Left kidney (tissue), 2 donors: ENCODE data around the gene ALKBH8. TPM values are rescaled to one million over a fixed set of nuclear protein-coding genes. Genes with fewer than 3 reads are reported as not detected.
A peak's percentile ranks its signal among the peaks of the same experiment; 100 is the strongest.
"Not testable (repeated sequence)": the region's sequence is repeated elsewhere in the genome, so short reads cannot be mapped to it uniquely, and the experiment has no call there.

Experiments used
- DNase-seq: peaks from one replicate; pipeline ENCODE4 v3.0.0-alpha.2; 2013
- polyA plus RNA-seq: library from polyadenylated mRNA; unstranded; fragments of 120-200 nt; gene quantifications from one replicate; pipeline ENCODE4 v1.2.1, GENCODE V29; 2013; ENCODE audit not compliant: insufficient read length

Gene ALKBH8
- polyA plus RNA-seq, 1 donor: 13.5 TPM

DNA sequence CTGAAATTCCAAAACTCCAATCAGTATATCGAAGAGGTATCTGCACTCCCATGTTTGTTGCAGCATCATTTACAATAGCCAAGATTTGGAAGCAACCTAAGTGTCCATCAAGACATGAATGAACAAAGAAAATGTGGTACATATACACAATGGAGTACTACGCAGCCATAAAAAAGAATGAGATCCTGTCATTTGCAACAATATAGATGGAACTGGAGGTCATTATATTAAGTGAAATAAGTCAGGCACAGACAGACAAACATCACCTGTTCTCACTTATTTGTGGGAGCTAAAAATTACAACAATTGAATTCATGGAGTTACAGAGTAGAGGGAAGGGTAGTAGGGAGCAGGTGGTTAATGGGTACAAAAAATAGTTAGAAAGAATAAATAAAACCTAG lies 13.6 kb upstream of the ALKBH8 start:
- DNase-seq: not testable (repeated sequence)

DNA sequence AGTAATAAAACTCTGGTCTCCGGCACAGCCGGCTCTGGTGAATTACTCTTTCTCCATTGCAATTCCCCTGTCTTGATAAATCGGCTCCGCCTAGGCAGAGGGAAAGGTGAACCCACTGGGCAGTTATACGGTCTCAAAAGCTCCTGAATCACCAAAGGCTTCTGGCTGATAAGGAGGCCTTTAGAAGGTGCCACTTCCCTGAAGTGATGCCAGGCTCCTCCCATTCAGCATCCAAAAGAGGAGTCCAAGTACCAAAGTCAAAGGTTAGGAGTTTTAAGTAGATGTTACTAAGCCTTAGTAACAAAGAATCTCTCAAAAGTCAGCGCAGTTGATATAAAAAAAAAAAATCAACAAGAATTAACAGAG lies 11.8 kb upstream of the ALKBH8 start:
- no peak for DNase-seq

DNA sequence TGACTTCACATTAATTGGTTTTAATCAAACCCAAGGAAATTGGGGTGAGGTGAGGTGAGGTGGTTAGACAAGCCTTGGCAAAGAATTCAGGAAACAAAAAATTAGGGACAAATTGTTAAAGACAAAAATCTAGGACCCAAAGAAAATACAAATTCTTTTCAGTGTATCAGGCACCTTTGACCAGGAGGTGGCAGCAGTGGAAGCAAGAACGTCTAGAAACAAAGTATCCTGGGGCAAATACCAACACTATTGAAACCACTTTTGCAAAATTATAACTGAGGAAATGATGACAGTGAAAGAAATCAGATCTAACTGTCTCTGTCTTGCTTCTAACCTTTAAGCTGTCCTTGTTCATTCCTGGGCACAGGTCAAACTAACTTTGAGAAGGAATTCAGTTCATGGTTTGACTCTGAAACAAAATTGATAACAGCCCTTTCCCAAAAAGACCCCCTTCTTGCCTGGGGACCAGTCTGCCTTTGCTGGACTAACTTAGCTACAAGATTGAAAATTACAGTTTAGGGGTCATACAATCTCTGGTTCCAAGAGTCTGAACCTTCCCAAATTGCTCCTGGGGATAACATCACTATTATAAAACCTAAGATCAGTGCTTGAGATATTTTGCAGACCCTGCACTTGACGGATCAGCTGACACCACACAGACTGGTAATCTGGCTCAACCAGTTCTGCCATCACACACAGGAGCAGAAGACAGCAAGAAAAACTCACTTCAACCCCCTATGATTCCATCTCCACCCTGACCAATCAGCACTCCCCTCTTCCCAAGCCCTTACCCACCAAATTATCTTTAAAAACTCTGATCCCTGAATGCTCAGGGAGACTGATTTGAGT lies 11.2 kb upstream of the ALKBH8 start:
- not testable (repeated sequence) for DNase-seq

DNA sequence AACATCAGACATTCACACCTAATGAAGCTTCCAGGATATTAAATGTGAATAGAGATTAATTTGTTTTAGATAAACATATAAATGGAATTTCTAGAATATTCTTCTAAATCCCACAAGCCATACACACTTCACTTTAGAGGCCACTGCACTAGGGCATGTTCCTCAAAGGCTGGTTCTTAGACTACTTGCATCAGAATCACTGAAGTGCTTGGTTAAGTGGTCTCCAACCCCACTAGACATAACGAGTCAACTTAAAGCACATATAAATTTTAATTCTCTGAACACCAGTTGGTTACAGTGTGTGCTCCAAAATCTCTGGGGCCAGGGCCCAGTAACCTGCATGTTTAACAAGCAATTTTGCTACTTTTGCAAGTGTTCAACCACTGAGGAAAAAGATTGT lies 7.9 kb upstream of the ALKBH8 start:
- no peak for DNase-seq

DNA sequence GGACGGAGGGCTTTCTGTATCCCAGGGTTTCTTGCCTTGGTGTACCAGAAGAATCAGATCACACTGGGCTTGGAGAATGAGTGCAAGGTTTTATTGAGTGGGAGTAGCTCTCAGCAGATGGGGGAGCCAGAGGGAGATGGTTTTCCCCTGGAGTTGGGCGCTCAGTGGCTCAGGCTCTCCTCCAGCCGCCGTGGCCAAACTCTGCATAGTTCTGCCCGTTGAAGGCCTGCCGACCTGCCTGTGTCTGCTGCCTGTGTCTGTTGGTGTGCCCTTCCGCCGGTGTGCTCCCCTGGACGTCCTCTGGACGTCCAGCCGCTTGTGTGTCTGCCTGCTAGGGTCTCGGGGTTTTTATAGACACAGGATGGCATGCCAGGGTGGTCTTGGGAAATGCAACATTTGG lies 4.5 kb upstream of the ALKBH8 start:
- DNase-seq: no peak

DNA sequence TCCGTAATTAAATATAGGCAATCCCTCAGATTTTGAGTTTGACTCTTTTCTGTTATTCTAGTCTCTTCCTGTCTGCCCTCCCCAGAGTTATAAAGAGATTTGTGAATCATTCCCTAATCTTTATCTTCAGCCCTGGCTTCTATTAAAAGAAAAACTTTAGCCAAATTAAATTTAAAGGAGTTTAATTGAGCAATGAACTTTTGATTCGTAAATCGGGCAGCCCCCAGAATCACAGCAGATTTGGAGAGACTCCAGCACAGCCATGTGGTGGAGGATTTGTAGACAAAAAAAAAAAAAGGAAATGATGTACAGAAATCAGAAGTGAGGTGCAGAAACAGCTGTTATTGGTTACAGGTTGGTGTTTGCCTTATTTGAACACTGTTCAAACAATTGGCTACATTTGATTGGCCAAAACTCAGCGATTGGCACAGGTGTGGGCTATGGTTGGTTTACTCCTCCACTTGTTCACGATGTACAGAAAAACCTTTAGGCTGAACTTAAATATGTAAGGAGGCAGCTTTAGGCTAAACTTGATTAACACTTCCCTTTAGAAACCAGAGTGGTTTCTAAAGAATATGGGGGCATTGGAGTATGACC lies 2.3 kb upstream of the ALKBH8 start:
- no peak for DNase-seq

DNA sequence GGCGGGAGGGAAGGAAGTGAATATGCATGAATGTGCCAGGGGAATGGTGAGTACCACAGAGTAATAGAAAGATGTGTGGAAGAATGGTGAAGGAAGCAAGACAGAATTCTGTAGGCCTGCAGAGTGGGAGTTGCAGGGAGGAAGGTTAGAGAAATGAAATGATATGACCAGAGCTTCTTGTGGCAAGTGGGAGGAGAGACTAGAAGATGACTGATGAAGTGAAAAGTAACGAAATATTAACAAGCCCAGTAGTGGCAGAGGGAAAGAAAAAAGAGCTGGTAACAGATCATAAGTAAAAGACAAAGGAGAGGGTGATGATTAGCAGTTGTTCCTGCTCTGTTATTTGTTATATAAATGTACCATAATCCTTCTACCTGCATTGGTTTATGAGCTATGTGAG lies 1.0 kb upstream of the ALKBH8 start:
- DNase-seq: no peak

DNA sequence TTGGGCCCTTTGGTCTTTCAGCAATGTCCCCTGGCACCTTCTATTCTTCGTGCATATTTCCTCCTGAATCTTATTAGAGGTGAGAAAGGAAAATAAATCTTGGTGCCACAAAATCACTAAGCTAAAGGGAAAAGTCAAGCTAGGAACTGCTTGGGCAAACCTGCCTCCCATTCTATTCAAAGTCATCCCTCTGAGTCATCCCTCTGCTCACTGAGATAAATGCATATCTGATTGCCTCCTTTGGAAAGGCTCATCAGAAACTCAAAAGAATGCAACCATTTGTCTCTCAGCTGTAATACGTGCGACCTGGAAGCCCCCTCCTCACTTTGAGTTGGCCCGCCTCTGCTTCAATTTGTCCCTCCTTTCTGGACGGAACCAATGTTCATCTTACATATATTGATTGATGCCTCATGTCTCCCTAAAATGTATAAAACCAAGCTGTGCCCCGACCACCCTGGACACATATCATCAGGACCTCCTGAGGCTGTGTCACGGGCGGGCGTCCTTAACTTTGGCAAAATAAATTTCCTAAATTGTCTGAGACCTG lies 493 bp upstream of the ALKBH8 start:
- not testable (repeated sequence) for DNase-seq

DNA sequence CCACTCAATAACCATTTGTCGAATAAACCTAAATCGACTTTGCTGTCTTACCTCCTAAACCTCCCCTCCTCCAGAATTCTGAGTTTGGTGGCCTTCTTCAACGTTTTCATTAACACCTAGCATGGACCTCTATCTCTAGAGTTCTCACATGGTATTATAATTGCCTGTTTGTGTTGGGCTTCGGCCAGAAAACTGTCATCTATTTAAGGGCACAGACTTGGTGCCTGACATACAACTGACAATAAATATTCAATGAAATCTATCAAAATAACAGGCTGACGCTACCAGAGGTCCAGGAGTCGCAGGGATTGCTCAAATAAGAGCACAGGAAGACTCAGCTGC lies 687 bp downstream of the ALKBH8 start:
- peak; percentile 8 for DNase-seq

DNA sequence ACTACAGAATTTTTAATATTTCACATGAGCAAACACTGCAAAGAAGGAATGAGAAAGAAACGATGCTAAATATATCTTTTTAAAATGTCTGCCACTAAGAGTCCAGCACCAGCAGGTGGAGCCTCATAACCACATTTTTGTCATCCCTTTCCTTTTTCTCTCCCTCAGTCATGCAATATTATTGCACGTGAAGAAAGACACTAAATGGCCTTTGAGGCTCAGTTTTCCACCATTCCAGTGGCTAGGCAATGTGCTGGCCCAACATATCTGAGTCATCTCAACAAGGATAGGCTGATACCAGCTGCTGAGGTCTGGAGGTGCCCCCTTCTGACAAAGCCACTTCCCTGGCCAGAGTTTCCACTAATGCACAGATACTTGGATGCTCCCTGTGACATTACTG lies 1.8 kb downstream of the ALKBH8 start:
- peak; percentile 38 for DNase-seq

DNA sequence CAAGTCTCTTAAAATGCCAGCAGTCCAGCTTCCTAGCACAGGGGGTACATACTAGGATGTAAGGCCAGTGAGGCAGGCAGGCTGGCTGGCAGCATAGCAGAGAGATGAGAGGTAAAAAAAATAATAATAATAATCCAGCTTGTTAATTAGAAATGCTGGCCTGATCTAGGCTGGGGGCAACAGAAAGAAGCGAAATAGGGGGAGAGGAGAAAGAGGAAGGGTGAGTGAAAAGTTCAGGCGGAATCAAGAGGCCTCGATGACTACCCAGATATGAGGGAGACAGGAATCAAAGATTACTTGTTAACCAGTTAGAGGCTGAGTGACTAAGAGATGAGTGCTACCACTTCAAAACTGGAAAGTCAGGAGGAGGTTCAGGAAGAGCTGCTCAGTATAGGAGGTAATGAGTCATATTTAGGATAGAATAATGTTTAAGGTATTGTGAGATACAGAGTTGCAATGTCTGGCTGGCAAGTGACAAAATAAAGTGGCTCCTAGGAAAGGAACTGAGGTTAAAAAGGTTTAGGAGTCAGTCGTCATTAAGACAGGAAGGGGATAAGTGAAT lies 2.8 kb downstream of the ALKBH8 start:
- DNase-seq: no peak

DNA sequence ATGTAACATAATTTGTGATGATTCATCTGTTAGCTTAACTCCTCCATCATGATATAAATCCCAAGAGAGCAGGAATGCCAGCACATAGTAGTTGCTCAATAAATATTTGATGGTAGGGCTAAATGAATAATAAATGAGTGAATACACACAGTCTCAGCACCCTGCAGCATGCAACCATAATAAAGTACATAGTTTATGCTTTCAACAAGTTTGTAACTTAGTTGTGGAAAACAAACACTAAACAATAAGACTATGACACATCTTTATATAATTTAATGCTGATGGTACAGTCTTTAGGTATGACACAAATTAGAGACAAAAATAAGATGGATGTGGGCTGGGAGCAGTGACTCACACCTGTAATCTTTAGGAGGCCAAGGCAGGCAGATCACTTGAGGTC lies 3.8 kb downstream of the ALKBH8 start:
- DNase-seq: no peak

DNA sequence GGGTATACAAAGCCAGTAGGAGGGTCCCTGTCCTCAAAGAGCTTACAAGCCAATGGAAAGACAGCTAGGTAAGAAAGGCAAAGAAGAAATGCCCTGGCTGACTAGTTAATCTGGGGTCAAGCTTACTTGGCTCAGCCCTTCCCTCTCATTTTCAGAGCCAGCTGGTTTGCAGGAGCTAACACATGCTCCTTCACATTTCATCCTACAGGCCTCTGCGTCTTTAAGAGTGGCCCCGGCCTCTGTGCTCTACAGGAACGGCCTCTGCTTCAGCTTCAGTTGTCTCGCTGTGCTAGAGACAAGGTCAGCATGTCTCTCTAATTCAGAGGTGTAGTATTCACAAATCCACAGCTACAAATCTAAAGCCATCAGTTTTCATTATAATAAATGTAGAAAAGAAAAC lies 15.2 kb downstream of the ALKBH8 start:
- no peak for DNase-seq

DNA sequence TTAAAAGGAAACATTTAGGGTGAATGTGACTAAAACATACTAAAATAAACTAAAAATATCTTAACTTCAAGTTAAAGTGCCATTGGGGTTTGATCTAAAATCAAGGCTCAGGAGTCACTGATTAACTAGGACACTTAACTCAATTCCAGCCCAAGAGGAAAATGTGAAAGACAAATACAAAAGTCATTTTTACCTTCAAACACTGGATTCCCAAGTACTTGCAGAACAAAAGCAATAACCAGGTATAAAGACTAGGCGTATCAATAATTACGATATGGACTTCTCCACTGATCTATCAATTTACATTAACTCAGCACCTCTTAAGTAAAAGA lies 15.6 kb downstream of the ALKBH8 start:
- DNase-seq: no peak

DNA sequence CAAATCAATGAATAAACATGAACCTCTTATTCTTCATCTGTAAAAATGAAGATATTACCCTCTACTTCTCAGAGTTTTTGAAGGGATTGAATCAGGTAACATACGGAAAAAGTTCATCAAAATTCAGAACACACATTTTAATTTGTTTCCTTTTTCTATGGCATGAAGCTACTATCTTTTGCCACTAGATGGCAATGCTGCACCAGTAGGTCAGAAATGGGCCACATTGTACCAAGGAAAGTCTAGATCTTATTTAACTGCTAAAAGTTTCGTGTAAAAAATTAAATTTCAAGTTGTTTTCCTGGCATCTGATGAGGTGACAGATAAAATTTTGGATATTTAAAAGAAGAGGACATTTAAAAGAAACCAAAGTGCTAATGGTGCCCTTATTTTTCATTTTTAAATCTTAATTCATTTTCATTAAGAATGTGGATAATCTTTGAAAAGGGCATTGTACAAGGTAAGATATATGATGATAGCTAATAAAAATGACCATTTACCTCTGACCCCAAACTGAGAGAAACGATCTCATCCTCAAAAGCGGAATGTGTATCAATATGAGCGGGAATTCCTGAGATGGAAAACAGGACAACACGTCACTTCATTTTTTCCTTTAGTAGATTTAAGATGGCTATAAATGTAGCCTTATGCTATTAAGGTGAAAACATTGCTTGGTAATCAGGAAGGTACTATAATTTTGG lies 16.1 kb downstream of the ALKBH8 start:
- DNase-seq: peak; percentile 34

DNA sequence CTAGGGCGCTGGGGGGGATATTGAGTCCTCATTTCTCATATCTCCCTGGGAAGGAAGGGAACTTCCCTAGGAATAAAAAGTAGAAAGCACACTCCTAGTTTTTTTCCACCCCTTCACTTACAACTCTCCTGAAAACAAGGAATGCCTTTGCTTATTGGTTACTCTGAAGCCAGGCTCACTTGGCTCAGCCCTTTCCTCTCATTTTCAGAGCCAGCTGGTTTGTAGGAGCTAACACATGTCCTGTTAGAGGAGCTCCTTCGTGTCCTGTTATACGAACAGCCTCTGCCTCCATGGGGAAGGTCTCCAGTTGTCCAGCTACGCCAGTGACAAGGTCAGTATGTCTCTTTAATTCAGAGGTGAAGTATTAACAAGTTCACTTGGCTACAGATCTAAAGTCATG lies 17.6 kb downstream of the ALKBH8 start:
- DNase-seq: no peak

DNA sequence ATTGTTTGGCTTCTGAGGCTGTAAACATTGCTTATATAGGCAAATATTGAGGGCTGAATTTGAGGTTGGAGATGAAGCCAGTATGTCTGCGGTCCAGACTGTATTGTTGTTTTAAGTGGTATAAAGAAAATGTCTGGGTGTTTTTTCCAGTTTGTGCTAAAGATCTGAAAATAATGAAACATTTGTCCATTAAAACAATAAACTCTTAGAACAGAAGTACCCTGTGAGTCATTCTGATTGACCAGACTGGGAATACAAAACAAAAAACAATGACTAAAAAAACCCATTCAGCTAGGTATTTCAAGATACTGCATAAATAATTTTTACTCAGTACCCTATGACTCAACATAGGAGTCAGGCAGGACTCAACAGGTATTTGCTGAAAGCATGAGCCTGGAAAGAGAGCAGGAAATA lies 20.4 kb downstream of the ALKBH8 start:
- no peak for DNase-seq

DNA sequence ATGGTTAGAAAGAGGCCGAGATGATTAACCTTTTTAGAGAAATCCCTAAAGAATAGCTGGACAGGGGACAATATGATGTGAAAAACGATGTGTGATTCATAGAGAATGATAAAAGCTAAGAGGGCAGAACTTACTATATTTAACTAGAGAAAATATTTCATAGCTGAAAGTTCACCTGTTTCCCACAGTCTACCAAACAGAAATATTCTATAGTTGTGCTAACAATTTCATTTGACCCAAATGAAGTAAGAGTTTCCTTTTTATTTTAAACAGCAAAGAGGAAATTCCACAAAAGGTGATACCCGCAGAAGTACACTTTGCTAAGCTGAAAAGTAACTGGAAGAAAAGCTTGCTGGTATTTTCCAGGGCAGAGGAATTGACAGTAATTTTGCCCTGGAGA lies 26.7 kb downstream of the ALKBH8 start:
- DNase-seq: no peak

DNA sequence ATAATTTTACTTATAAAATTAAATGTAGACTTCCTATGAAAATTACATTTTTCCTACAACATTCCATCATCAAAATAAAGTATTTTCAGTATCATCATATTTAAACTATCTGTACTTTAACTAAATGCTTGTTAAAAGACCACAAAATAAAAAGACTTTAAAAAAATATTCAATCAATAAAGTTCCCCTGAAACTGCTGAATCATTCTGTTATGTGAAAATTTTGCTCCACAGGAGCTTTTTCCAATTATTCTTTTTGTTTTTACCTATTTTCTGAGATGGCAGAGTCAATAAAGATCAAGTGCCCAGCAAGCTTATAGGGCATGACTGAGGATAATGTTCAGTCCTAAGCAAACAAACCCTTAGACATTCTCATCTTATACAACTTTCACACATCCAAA lies 27.3 kb downstream of the ALKBH8 start:
- DNase-seq: no peak

DNA sequence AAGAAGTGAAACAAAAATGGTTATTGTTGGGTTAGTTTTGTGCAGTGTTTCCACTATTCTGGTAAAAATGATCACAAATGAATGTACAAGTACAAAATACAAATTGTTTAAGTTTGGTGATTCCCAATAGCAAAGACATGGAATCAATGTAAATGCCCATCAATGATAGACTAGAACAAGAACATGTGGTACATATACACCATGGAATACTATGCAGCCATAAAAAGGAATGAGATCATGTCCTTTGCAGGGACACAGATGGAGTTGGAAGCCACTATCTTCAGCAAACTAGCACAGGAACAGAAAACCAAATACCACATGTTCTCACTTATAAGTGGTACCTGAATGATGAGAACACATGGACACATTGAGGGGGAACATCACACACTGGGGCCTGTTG lies 28.4 kb downstream of the ALKBH8 start:
- not testable (repeated sequence) for DNase-seq

DNA sequence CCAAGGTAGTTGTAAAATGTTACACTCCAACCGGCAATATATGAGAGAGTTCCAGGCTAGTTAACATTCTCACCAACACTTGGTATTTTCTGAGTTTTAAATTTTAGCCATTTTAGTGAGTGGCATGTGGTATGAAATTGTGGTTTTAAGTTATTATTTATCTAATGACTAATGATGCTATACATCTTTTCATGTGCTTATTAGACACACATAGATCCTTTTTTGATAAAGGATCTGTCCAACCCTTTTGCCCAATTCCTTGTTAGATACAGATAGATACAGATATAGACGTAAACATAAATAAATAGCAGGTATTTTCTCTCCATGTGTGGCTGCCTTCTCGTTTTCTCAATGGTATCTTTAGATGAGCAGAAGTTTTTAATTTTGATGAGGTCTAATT lies 39.3 kb downstream of the ALKBH8 start:
- no peak for DNase-seq

DNA sequence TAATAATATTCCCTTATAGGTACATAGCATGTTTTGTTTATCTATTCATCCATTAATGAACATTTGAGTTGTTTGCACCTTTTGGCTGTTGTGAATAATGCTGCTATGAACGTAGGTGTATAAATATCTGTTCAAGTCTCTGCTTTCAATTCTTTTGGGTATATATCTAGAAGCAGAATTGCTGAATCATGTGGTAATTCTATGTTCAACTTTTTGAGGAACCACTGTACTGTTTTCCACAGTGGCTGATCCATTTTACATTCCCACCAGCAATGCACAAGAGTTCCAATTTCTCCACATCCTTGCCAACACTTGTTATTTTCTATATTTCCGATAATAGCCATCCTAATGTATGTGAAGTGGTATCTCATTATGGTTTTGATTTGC lies 56.7 kb downstream of the ALKBH8 start:
- no peak for DNase-seq

DNA sequence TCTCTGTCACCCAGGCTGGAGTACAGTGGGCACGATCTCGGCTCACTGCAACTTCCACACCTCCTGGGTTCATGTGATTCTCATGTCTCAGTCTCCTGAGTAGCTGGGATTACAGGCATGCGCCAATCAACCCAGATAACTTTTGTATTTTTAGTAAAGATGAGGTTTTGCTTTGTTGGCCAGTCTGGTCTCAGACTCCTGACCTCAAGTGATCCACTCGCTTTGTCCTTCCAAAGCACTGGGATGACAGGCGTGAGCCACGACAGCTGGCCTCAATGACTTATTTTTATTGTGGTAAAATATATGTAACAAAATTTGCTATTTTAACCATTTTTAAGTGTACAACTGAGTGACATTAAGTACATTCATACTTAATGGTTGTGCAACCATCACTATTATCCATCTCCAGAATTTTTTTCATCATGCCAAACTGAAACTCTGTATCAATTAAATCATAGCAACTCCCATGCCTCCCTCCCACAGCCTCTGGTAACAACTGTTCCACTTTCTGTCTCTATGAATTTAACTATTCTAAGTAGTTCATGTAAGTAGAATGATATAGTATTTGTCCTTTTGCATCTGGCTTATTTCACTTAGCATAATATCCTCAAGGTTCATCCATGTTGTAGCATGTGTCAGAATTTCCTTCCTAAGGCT lies 57.2 kb downstream of the ALKBH8 start:
- DNase-seq: peak; percentile 2
